Effector memory CD8-positive, alpha-beta T cell (primary cell): ENCODE measurements around the gene BMI1.

Experiments
- ATAC-seq: fragments of 150-1000 bp; cut with Tn5 transposase; replicated peaks from 2 replicates; pipeline ENCODE4 v1.10.0; 2021; ENCODE audit warnings: mild to moderate bottlenecking, moderate library complexity
- DNase-seq, 3 experiments: peaks; one replicate each; pipeline ENCODE4 v3.0.0; 2021
- H3K27ac Mint-ChIP-seq, 2 donors: one replicate each; pipeline ENCODE4 v1.8.0; 2022; ENCODE audit warnings: mild to moderate bottlenecking in 2 of 2, mixed read lengths in 2 of 2, moderate library complexity in 2 of 2
- H3K27me3 Mint-ChIP-seq, 2 donors: one replicate each; pipeline ENCODE4 v1.8.0; 2022; ENCODE audit warnings: mixed read lengths in 2 of 2
- H3K36me3 Mint-ChIP-seq: one replicate; pipeline ENCODE4 v1.8.0; 2022; ENCODE audit warnings: mild to moderate bottlenecking, moderate library complexity, mixed read lengths; ENCODE audit not compliant: insufficient read depth
- H3K4me1 Mint-ChIP-seq, 2 donors: one replicate each; pipeline ENCODE4 v1.8.0; 2022; ENCODE audit warnings: low read depth in 2 of 2, mixed read lengths in 2 of 2
- H3K4me3 Mint-ChIP-seq, 2 donors: one replicate each; pipeline ENCODE4 v1.8.0; 2022; ENCODE audit warnings: mild to moderate bottlenecking in 2 of 2, mixed read lengths in 2 of 2, moderate library complexity in 2 of 2
- H3K9me3 Mint-ChIP-seq, 2 donors: one replicate each; pipeline ENCODE4 v1.8.0; 2022; ENCODE audit warnings: mixed read lengths in 2 of 2

The BMI1 gene

GRCh38 chr10:22310928-22311327 lies 10.0 kb upstream of the BMI1 start:
- Mint-ChIP-seq H3K27ac (no peak overlapping the region), H3K27me3 (peaks cover 13 to 24% of the 10 kb centered on the region in 2 donors), H3K36me3 (peaks cover 6% of the 10 kb centered on the region), H3K4me3 (no peak overlapping the region), H3K4me1 (peaks cover 4% of the 10 kb centered on the region in 2 donors), H3K9me3 (no peaks in the 10 kb centered on the region)
- ATAC-seq = no peak
- no peak for DNase-seq

GRCh38 chr10:22314852-22315251 lies 6.0 kb upstream of the BMI1 start:
- ATAC-seq (no peak), DNase-seq (no peak)
- Mint-ChIP-seq H3K27me3 (peaks cover 0 to 12% of the 10 kb centered on the region in 2 donors), H3K27ac (no peak overlapping the region), H3K4me1 (peaks cover 8 to 10% of the 10 kb centered on the region in 2 donors), H3K4me3 (peak overlapping the region in 1 of 2 donors; percentile 98), H3K9me3 (no peaks in the 10 kb centered on the region), H3K36me3 (peaks cover 14% of the 10 kb centered on the region)

GRCh38 chr10:22315455-22316285 lies 5.2 kb upstream of the BMI1 start:
- ATAC-seq = peak; percentile 21
- Mint-ChIP-seq H3K27me3 (peaks cover 0 to 12% of the 10 kb centered on the region in 2 donors), H3K4me3 (peak overlapping the region; percentile 91 to 98), H3K9me3 (no peaks in the 10 kb centered on the region), H3K27ac (peak overlapping the region; percentile 93 to 95), H3K4me1 (peaks cover 10 to 15% of the 10 kb centered on the region in 2 donors), H3K36me3 (peaks cover 18% of the 10 kb centered on the region)
- DNase-seq = no peak

- Mint-ChIP-seq H3K27me3 (peaks cover 0 to 4% of the 10 kb centered on the region in 2 donors), H3K36me3 (peaks cover 18% of the 10 kb centered on the region)
Measured at GRCh38 chr10:22316286-22317075, 4.4 kb upstream of the BMI1 start, which contains the start of gene COMMD3. COMMD3 (plus strand) TSS chr10:22316388; CDS start chr10:22316418, 30 bp downstream.

GRCh38 chr10:22317076-22317370 lies 3.9 kb upstream of the BMI1 start:
- ATAC-seq (no peak), DNase-seq (no peak)
- Mint-ChIP-seq H3K27ac (peak overlapping the region; percentile 93 to 95), H3K4me1 (peaks cover 12 to 15% of the 10 kb centered on the region in 2 donors), H3K27me3 (no peaks in the 10 kb centered on the region), H3K4me3 (peak overlapping the region; percentile 91 to 98), H3K9me3 (no peaks in the 10 kb centered on the region), H3K36me3 (peaks cover 20% of the 10 kb centered on the region)

More at GRCh38 chr10:22316286-22317075, 4.4 kb upstream of the BMI1 start, which contains the start of gene COMMD3:
- Mint-ChIP-seq H3K4me1 (peaks cover 10 to 15% of the 10 kb centered on the region in 2 donors), H3K27ac (peak within 1 kb of the TSS; percentile 93 to 95), H3K4me3 (peak within 1 kb of the TSS; percentile 91 to 98), H3K9me3 (no peaks in the 10 kb centered on the region)
- ATAC-seq (peak; percentile 72), DNase-seq (peak; percentile 73 to 78 (median 78))

GRCh38 chr10:22317771-22318565 lies 2.9 kb upstream of the BMI1 start:
- no peak for DNase-seq

GRCh38 chr10:22318772-22319171 lies 2.1 kb upstream of the BMI1 start:
- Mint-ChIP-seq H3K9me3 (no peaks in the 10 kb centered on the region), H3K27ac (no peak overlapping the region), H3K4me3 (peak overlapping the region in 1 of 2 donors; percentile 27), H3K27me3 (no peaks in the 10 kb centered on the region), H3K36me3 (peaks cover 27% of the 10 kb centered on the region), H3K4me1 (peaks cover 23 to 30% of the 10 kb centered on the region in 2 donors)
- no peak for ATAC-seq
- DNase-seq = no peak

More at GRCh38 chr10:22317771-22318565, 2.9 kb upstream of the BMI1 start:
- Mint-ChIP-seq H3K27ac (peak overlapping the region in 1 of 2 donors; percentile 52), H3K4me3 (peak overlapping the region in 1 of 2 donors; percentile 98), H3K36me3 (peaks cover 27% of the 10 kb centered on the region), H3K4me1 (peaks cover 18 to 22% of the 10 kb centered on the region in 2 donors), H3K27me3 (no peaks in the 10 kb centered on the region), H3K9me3 (no peaks in the 10 kb centered on the region)
- ATAC-seq = no peak

- Mint-ChIP-seq H3K36me3 (peaks cover 29% of the 10 kb centered on the region), H3K27me3 (peaks cover 2 to 4% of the 10 kb centered on the region in 2 donors), H3K4me1 (peaks cover 29 to 38% of the 10 kb centered on the region in 2 donors), H3K9me3 (no peaks in the 10 kb centered on the region), H3K27ac (peak overlapping the region; percentile 88 to 96), H3K4me3 (peak overlapping the region; percentile 85 to 97)
- ATAC-seq (no peak), DNase-seq (no peak)
Measured at GRCh38 chr10:22319547-22319979, 1.3 kb upstream of the BMI1 start.

GRCh38 chr10:22319980-22320558 lies 830 bp upstream of the BMI1 start:
- DNase-seq (no peak), ATAC-seq (no peak)
- peaks cover 34% of the 10 kb centered on the region for H3K36me3 Mint-ChIP-seq
- peaks cover 7 to 8% of the 10 kb centered on the region in 2 donors for H3K27me3 Mint-ChIP-seq
- H3K9me3 Mint-ChIP-seq = no peaks in the 10 kb centered on the region
- H3K4me3 Mint-ChIP-seq = peak overlapping the region; percentile 85 to 97
- peak overlapping the region; percentile 88 to 96 for H3K27ac Mint-ChIP-seq
- peaks cover 34 to 43% of the 10 kb centered on the region in 2 donors for H3K4me1 Mint-ChIP-seq

GRCh38 chr10:22321156-22321923 lies 441 bp downstream of the BMI1 start:
- peak overlapping the region; percentile 86 to 89 for H3K27ac Mint-ChIP-seq
- H3K4me3 Mint-ChIP-seq = peak overlapping the region; percentile 88 to 90
- H3K36me3 Mint-ChIP-seq = peaks cover 36% of the 10 kb centered on the region
- DNase-seq (peak; percentile 53 to 59 (median 54)), ATAC-seq (peak; percentile 36)
- H3K9me3 Mint-ChIP-seq = no peaks in the 10 kb centered on the region
- H3K27me3 Mint-ChIP-seq = peaks cover 8% of the 10 kb centered on the region in 2 donors
- H3K4me1 Mint-ChIP-seq = peaks cover 35 to 45% of the 10 kb centered on the region in 2 donors

GRCh38 chr10:22321924-22322640 lies 1.2 kb downstream of the BMI1 start:
- no peak for ATAC-seq
- Mint-ChIP-seq H3K4me1 (peaks cover 32 to 45% of the 10 kb centered on the region in 2 donors), H3K36me3 (peaks cover 31% of the 10 kb centered on the region), H3K9me3 (no peaks in the 10 kb centered on the region), H3K27ac (peak overlapping the region; percentile 86 to 89), H3K27me3 (peaks cover 8% of the 10 kb centered on the region in 2 donors), H3K4me3 (peak overlapping the region; percentile 88 to 90)
- DNase-seq = no peak
